ENCODE results near the gene PLCG2.

The PLCG2 gene

DNA sequence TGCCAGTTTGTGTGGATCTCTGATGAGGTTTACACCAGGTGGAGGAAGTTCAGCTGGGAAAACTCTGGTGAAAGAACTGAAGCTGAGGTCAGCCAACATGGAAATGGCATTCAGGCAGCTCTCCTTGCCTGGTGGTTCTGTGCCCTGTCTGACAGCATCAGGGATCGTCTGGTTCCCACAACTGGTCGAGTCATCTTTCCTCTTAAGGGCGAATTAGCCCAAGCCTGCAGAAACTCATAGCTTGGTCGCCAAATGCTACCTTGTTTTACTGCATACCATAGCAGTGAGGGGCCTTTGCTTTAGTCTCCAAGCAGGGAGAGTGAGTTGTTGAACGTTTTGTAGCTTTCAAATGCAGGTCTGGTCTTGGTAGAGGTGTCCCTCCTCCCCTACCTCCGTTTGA is 7.2 kb downstream of the PLCG2 start:
- TF ChIP-seq, protein P1, sequence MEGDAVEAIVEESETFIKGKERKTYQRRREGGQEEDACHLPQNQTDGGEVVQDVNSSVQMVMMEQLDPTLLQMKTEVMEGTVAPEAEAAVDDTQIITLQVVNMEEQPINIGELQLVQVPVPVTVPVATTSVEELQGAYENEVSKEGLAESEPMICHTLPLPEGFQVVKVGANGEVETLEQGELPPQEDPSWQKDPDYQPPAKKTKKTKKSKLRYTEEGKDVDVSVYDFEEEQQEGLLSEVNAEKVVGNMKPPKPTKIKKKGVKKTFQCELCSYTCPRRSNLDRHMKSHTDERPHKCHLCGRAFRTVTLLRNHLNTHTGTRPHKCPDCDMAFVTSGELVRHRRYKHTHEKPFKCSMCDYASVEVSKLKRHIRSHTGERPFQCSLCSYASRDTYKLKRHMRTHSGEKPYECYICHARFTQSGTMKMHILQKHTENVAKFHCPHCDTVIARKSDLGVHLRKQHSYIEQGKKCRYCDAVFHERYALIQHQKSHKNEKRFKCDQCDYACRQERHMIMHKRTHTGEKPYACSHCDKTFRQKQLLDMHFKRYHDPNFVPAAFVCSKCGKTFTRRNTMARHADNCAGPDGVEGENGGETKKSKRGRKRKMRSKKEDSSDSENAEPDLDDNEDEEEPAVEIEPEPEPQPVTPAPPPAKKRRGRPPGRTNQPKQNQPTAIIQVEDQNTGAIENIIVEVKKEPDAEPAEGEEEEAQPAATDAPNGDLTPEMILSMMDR (IDR thresholded peaks at IDR 0.05), result no peak
- Histone ChIP-seq H3K36me3 (peaks cover 56% of the 10 kb centered on the region), H3K27me3 (no peaks in the 10 kb centered on the region), H3K4me3 (ENCODE audit: low read depth in 1 of 2, low read length in 1 of 2) (no peak overlapping the region), H3K27ac (peak overlapping the region; percentile 56), H3K4me1 (ENCODE audit: control insufficient read depth in 1 of 2, insufficient read depth in 1 of 2, low read depth in 1 of 2, low read length in 1 of 2) (peaks cover 24 to 53% of the 10 kb centered on the region in 2 experiments), H3K9me3 (no peaks in the 10 kb centered on the region)

- TF ChIP-seq, protein P1 (IDR thresholded peaks at IDR 0.05), result no peak
- Histone ChIP-seq H3K27ac (peak overlapping the region; percentile 56), H3K4me1 (ENCODE audit: control insufficient read depth in 1 of 2, insufficient read depth in 1 of 2, low read depth in 1 of 2, low read length in 1 of 2) (peaks cover 19 to 53% of the 10 kb centered on the region in 2 experiments), H3K9me3 (no peaks in the 10 kb centered on the region), H3K27me3 (no peaks in the 10 kb centered on the region), H3K36me3 (peaks cover 61% of the 10 kb centered on the region), H3K4me3 (ENCODE audit: low read depth in 1 of 2, low read length in 1 of 2) (no peak overlapping the region)
Observed at GRCh38 chr16:81786868-81787267, 7.8 kb downstream of the PLCG2 start.

GRCh38 chr16:81787659-81788058 is 8.6 kb downstream of the PLCG2 start:
- Histone ChIP-seq H3K27me3 (no peaks in the 10 kb centered on the region), H3K9me3 (no peaks in the 10 kb centered on the region), H3K4me3 (ENCODE audit: low read depth in 1 of 2, low read length in 1 of 2) (no peak overlapping the region), H3K36me3 (peaks cover 67% of the 10 kb centered on the region), H3K4me1 (ENCODE audit: control insufficient read depth in 1 of 2, insufficient read depth in 1 of 2, low read depth in 1 of 2, low read length in 1 of 2) (peaks cover 12 to 45% of the 10 kb centered on the region in 2 experiments), H3K27ac (no peak overlapping the region)
- TF ChIP-seq, protein P1 (IDR thresholded peaks at IDR 0.05), result no peak

GRCh38 chr16:81790277-81790676 is 11.2 kb downstream of the PLCG2 start:
- peak overlapping the region; percentile 60 for H3K27ac ChIP-seq
- H3K4me3 ChIP-seq (ENCODE audit: low read depth in 1 of 2, low read length in 1 of 2), result no peak overlapping the region
- H3K9me3 ChIP-seq, result no peaks in the 10 kb centered on the region
- H3K36me3 ChIP-seq, result peaks cover 88% of the 10 kb centered on the region
- TF ChIP-seq, protein P1 (IDR thresholded peaks at IDR 0.05), result no peak
- H3K27me3 ChIP-seq, result no peaks in the 10 kb centered on the region
- peaks cover 15 to 33% of the 10 kb centered on the region in 2 experiments for H3K4me1 ChIP-seq (ENCODE audit: control insufficient read depth in 1 of 2, insufficient read depth in 1 of 2, low read depth in 1 of 2, low read length in 1 of 2)

DNA sequence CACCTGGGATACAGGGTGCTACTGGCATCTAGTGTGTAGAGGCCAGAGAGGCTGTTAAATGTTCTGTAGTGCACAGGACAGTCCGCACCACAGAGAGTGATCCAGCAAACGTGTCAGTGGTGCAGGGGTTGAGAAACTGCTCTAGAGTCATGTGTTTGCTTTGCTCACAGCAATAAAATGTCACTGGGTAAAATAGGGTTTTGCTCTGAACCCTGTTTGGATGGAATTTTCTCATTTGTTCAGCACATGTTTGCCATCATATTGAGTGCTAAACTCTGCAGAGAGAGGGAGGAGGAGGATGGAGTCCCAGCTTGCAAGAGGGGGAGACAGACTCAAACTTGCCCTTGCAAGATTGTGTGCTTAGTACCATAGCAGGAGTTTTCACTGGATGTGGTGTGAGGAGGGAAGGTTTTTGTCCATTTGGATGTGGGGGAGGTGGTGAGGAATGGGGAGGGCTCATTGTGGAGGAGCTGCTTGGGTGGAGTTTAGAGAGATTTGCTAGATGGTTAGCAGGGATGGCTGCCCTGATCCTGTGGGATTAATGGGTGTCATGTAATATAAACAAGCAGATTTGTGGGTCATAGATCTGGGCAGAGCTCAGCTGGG is 11.8 kb downstream of the PLCG2 start:
- Histone ChIP-seq H3K27me3 (no peaks in the 10 kb centered on the region), H3K9me3 (no peaks in the 10 kb centered on the region), H3K27ac (peak overlapping the region; percentile 60), H3K4me1 (ENCODE audit: control insufficient read depth in 1 of 2, insufficient read depth in 1 of 2, low read depth in 1 of 2, low read length in 1 of 2) (peaks cover 18 to 40% of the 10 kb centered on the region in 2 experiments), H3K4me3 (ENCODE audit: low read depth in 1 of 2, low read length in 1 of 2) (no peak overlapping the region), H3K36me3 (peaks cover 90% of the 10 kb centered on the region)
- TF ChIP-seq, protein P1 (IDR thresholded peaks at IDR 0.05), result no peak

All from neutrophil (primary cell).